Astrocyte of the spinal cord (primary cell): ENCODE measurements around the gene ALOX12B.
"Not testable (repeated sequence)": the region's sequence is repeated elsewhere in the genome, so short reads cannot be mapped to it uniquely, and the experiment has no call there.

ENCODE experiments used
- DNase-seq: peaks from one replicate; pipeline ENCODE4 v3.0.0; 2011; ENCODE audit warnings: low read depth, low spot score
- H3K4me3 ChIP-seq: 2 replicates; pipeline ENCODE4 v1.5.1; 2011; ENCODE audit warnings: low read depth, mild to moderate bottlenecking, low read length, moderate library complexity
- in situ Hi-C: cut with HindIII; loops from 2 replicates; pipeline ENCODE4 v1.10.0; 2017; ENCODE audit warnings: low sequenced_read_pairs
- TF ChIP-seq, protein P1 (sequence below): IDR thresholded peaks from 2 replicates; pipeline ENCODE4 v1.5.1; 2012; ENCODE audit warnings: low read depth, mild to moderate bottlenecking, low read length, inconsistent platforms

The ALOX12B gene

DNA sequence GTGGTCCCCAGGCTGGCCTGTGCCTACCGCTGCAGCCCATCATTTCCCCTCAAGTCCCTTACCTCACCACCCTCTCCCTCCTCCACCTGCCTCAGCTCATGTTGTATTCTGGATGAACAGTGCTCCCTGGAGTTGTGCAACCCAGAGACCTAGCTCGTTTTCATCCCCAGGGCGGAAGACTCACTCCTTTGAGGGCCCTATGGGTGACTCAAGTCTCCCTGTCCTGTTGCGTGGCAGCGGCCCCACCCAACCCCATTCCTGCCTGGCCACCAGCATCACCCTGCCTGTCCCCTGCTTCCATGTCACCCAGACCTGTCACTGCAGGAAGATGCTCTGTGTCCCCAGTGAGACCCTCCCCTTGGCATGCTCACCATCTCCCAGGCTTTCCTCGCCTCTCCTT lies 3.3 kb downstream of the ALOX12B start:
- TF ChIP-seq, protein P1, sequence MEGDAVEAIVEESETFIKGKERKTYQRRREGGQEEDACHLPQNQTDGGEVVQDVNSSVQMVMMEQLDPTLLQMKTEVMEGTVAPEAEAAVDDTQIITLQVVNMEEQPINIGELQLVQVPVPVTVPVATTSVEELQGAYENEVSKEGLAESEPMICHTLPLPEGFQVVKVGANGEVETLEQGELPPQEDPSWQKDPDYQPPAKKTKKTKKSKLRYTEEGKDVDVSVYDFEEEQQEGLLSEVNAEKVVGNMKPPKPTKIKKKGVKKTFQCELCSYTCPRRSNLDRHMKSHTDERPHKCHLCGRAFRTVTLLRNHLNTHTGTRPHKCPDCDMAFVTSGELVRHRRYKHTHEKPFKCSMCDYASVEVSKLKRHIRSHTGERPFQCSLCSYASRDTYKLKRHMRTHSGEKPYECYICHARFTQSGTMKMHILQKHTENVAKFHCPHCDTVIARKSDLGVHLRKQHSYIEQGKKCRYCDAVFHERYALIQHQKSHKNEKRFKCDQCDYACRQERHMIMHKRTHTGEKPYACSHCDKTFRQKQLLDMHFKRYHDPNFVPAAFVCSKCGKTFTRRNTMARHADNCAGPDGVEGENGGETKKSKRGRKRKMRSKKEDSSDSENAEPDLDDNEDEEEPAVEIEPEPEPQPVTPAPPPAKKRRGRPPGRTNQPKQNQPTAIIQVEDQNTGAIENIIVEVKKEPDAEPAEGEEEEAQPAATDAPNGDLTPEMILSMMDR = no peak
- H3K4me3 ChIP-seq = no peak overlapping the region
- DNase-seq = no peak
- in situ Hi-C loops = no loop called here

DNA sequence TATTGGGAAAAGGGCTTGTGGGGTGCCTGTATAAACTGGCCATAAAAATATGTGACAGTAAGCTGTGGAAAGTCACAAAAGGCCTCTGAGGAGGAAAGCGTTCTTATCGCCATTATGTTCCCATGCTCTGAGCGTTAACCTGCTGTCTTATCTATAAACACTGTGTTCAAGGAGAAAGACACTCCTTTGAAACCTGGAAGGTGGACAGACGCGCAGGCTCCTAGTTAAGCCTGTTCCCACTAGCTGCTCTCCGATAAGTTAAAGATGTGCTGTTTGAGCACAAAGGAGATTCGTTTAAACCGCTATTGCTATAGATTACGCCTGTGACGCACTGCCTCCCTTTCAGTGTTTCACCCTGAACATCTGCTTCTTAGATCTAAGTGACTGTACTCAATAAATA lies 5.2 kb downstream of the ALOX12B start:
- DNase-seq = no peak
- no peak overlapping the region for H3K4me3 ChIP-seq
- in situ Hi-C loops = no loop called here
- TF ChIP-seq, protein P1 = no peak

DNA sequence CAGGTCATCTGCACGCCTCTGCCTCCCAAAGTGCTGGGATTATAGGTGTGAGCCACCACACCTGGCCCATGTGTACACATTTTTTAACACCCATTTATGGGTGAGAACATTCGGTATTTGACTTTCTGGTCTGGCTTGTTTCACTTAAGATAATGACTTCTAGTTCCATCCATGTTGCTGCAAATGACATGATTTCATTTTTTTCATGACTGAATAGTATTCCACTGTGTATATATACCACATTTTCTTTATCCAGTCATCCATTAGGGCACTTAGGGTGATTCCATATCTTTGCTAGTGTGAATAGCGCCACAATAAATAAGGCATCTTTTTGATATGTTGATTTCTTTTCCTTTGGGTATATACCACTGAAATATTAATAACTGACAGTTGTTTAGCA lies 5.6 kb downstream of the ALOX12B start:
- in situ Hi-C loops = no loop called here
- TF ChIP-seq, protein P1 = no peak
- DNase-seq = no peak
- no peak overlapping the region for H3K4me3 ChIP-seq

DNA sequence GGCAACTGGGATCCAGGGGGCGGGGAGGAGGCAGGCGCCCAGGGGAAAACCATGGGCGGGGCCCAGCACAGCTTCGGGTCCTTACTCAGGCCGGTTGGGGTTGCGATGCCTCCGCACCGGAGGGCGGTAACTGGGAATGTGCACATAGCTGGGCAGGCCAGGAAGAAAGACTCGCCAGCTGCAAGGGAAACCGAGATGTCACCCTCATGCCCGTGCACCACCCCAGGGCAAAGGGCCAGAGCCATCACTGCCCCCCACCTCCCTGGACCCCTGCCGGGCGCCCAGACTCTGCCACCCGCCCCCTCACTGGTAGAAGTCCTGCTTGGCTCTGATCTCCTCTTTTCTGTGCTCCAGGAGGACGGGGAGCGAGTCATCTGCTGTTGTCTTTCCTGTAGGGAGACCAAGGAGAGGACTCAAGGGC lies 6.7 kb downstream of the ALOX12B start:
- TF ChIP-seq, protein P1 = no peak
- no peak overlapping the region for H3K4me3 ChIP-seq
- no peak for DNase-seq
- in situ Hi-C loops = no loop called here

GRCh38 chr17:8080208-8080798 lies 7.2 kb downstream of the ALOX12B start:
- no peak overlapping the region for H3K4me3 ChIP-seq
- in situ Hi-C loops = no loop called here
- no peak for DNase-seq
- TF ChIP-seq, protein P1 = no peak

DNA sequence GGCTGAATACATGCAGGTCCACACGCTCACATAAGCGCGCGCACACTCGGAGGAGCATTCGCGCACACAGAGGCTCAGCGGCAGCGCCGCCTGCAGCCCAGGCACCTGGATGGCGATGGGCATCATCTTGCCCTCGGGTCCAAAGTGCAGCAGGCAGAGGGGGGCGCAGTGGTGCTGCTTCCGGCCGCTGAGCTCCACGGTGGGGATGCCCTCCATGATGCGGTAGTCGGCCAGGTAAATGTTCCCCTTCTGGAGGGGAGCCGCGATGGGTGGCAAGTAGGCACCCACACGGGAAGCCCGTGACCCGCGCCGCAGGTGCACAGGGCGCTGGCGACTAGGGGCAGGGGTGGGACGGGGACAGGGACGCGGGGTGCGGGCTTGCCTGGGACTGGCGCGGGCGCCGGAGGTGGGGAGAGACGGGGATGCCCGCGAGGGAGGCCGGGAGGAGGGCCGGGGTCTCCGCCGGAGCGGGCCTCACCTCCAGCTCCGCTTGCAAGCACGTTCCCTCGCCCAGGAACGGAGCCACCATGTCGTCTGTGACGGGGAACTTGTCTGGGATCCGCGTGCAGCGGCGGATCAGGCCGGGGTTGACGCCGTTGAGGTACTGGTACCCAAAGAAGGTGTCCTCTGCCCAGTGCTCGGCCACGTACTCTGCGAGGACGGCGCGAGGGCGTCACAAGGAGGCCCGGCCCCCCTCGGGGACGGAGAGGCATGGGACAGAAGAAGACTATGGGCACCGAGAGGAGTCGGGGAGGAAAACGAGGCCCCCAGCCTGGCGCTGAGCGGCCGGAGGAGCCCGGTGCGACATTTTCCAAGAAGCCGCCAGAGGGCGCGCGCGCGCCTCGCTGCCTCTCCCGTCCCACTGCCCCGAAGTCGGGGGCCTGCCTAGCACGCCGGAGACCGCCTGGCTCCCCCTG lies 8.0 kb downstream of the ALOX12B start:
- TF ChIP-seq, protein P1 = peak; percentile 77
- H3K4me3 ChIP-seq = peak overlapping the region; percentile 26
- in situ Hi-C loops = no loop called here
- DNase-seq = peak; percentile 34

GRCh38 chr17:8077939-8078338 lies 9.6 kb downstream of the ALOX12B start:
- H3K4me3 ChIP-seq, in situ Hi-C loops, DNase-seq: not testable (repeated sequence)
